A204.1 (cell line): ENCODE data around the gene TPRX1.
"Not testable (repeated sequence)": the region's sequence is repeated elsewhere in the genome, so short reads cannot be mapped to it uniquely, and the experiment has no call there.

ENCODE experiments used
- FAIRE-seq: peaks from 2 replicates; lab custom pipeline; 2012; peaks lifted over from hg19 to GRCh38; lab: Jason Lieb, UNC

Gene TPRX1

DNA sequence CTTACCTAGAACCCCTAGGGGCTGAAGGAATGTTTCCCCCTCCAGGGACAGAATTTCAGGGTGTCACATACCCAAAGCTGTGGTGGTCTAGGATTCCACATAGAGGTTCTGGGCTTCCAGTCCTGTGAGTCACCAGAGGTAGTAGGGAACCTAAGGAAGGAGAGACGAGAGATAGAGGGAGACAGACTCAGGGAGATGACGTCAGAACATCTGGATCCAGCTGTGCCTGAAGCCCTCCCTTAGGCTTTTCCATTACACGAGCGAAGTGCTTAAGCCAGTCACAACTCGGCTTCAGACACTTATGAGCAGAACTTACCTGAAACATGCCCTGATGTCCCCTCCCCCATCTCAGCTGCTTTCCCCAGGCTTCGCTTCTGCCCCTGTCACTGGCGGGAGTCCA, 37.7 kb downstream of the TPRX1 start:
- no peak for FAIRE-seq

DNA sequence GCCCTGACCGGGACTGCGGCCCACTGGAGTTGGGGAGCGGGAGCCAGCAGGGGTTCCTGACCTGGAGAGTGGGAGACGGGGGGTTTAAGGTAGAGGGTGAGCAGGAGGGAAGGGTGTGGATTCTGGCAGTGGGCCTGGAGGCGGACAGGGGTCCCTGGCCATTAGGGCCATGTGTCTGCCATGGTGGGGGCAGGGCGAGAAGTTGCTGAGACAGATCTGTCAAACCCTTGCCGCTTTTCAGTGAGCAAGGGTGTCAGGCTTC, 38.1 kb downstream of the TPRX1 start:
- FAIRE-seq: no peak

DNA sequence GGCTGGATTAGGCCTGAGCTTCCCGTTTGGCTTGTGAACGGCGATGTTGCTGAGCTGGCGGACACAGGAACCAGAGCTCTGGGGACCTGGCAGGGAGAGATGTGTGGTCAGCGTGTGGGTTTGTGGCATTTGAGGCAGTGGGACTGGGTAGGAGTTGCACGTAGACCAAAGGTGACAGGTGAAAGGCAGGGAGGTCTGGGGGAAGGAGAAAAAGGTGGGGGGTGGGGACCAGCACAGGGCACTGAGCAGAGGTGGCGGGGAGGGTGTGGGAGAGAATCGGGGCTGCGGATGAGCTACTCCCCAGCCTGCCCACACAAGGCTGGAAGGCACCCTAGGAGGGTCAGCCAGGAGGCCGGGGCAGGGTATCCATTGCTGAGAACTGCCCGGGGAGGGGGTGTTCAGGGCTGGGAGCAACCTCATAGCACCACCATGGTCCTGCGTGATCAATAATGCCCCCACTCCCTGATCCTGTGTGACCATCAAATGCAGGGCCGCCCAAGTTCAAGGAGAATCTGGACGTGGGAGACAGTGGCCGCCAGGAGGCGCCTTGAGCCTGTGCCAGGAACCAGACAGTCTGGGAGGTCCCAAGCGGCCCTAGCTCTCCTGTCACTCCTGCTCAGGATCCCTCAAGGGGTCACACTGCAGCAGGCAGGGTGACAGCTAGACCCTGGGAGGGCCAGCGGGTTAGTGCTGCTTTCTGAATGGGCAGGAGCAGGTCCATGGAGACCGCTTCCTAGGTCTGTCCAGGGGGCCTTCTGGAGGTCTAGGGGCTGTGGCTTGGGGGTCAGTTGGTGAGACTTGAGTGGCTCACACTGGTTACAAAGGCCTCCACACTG, 38.6 kb downstream of the TPRX1 start:
- no peak for FAIRE-seq

DNA sequence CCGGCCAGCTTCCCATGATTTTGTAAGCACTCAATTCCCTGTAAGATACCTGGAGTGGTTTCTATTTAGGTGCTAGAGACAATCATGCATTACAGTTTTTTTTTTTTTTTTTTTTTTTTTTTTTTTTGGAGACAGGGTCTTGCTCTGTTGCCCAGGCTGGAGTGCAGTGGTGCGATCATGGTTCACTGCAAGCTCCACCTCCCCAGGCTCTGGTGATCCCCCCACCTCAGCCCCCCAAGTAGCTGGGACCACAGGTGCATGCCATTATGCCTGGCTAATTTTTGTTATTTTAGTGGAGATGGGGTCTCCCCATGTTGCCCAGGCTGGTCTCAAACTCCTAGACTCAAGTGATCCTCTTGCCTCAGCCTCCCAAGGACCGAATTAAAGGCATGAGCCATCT, 39.6 kb downstream of the TPRX1 start:
- not testable (repeated sequence) for FAIRE-seq

DNA sequence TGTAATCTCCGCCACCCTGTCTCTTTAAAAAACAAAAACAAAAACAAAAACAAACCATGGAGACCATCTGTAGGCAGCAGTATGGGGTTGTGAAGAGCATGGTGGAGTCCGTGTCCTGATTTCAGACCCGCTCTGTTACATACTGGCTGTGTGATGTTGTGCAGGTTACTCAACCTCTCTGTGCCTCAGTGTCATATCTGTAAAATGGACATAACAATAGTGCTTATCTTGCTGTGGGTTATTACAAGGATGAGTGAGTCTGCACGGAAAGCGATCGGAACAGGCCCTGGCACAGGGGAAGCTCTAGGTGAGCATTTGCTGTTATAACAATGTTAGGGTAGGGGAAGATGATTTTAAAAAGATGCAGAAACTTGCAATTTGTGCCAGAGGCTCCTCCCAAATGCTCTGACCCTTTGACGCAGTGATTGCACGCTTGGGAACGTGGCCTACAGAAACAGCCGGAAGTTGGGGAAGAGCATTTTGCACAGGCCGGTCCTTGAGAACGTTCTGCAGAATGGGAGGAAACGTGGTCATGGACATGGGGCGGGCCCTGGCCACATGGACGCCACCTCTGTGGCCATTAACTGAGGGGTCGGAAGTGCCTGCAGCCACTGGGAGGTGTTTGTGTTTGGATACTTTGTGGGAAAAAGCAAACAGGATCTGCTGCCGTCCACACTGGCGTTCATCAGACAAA, 41.6 kb downstream of the TPRX1 start:
- FAIRE-seq: no peak

DNA sequence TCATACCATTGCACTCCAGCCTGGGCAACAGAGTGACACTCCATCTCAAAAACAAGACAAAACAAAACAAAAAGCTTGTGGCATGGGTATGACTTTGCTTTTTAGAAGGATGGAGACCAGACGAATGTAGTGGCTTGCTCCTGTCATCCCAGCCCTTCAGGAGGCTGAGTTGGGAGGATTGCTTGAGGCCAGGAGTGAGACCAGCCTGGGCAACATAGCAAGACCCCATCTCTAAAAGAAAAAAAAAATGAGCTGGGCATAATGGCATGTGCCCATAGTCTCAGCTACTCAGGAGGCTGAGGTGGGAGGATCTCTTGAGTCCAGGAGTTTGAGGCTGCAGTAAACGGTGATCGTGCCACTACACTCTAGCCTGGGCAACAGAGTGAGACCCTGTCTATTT, 42.2 kb downstream of the TPRX1 start:
- no peak for FAIRE-seq

DNA sequence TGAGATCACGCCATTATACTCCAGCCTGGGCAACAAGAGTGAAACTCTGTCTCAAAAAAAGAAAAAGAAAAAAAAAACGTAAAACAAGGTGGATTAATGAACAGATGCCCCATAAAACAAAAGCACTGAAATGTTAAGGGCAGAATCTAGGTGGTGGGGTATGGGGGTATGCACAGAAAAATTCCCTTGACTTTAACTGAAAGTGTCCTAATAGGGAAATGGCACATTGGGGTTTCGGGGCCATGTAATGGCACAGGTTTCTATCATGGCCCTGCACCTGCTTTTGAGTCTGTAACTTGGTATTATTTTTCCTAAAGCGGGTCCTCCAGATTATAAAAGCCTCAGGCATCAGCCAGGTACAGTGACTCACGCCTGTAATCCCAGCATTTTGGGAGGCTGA, 42.8 kb downstream of the TPRX1 start:
- no peak for FAIRE-seq

DNA sequence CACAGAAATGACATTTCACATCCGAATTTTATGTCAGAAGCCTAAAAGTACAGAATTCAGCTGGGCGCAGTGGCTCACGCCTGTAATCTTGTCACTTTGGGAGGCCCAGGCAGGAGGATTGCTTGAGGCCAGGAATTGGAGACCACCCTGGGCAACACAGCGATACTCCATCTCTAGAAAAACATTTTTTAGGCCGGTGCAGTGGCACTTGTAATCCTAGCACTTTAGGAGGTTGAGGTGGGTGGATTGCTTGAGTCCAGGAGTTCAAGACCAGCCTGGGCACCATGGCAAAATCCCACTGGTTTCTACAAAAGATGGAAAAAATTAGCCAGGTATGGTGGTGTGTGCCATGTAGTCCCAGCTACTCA, 43.7 kb downstream of the TPRX1 start:
- no peak for FAIRE-seq

DNA sequence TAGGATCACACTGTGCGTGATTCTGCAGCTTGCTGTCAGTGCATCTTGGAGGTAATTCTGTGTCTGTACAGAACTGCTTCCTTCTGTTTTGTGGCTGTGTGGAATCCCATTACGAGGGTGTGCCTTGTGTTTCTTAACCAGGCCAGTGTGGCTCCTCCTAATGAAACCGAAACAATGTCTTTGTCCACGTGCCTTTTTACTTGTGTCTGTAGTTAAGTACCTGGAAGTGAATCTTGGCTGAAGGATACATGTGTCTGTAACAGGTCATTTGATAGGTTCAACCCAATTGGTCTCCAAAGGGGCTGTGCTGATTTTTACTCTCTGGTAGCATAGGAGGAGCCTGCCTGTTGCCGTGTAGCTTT, 45.9 kb downstream of the TPRX1 start:
- no peak for FAIRE-seq

DNA sequence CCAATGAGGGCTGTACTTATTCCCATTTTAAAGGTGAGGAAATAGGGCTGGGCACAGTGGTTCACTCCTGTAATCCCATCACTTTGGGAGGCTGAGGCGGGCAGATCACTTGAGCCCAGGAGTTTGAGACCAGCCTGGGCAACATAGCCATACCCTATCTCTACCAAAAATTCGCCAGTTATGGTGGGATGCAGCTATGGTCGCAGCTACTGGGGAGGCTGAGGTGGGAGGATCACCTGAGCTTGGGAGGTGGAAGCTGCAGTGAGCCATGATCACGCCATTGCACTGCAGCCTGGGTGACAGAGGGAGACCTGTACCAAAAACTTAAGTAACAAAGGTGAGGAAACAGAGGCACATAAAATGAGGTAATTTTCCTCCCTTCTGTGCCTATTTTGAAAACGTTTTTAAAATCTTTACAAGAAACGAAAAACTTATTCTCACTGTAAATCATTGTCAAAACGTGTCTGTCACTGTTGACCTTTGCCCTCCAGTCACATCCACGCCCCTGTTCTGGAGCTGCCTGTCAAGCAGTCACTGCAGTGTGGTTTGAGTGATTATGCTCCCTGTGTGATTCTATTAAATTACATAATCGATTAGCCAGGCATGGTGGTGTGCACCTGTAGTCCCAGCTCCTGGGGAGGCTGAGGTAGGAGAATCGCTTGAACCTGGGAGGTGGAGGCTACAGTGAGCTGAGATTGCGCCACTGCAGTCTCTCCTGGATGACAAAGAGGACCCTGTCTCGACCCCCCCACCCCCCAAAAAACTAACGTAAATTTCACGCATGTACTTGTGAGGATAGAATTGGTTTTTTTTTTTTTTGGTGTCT, 46.5 kb downstream of the TPRX1 start:
- FAIRE-seq: no peak

DNA sequence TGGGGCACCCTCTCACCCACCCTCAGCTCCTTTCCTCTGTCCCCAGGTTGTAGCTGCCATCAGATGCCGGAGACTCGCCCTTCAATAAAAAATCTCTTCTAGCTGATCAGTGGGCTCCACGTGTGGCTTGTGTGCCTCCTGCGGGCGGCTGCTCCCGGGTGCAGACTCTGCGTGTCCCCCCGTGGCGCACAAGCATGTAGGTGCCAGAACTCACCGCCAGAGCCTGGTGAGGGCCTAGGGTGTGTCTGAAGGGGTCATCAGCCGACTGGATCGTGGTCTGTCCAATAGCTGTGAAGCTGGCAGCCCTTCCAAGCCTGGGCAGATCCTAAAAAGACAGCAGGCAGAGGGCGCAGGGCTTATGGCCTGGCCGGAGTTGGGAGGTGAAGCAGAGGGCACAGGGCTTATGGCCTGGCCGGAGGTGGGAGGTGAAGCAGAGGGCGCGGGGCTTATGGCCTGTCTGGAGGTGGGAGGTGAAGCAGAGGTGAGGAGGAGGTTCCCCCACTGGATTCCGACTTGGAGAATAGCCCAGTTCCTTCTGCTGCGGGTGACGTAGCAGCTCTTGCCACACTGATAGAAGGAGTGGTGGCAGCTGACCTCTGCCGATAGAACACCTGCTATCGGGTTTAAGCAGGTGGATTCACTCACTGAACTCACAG, 47.3 kb downstream of the TPRX1 start:
- FAIRE-seq: no peak

DNA sequence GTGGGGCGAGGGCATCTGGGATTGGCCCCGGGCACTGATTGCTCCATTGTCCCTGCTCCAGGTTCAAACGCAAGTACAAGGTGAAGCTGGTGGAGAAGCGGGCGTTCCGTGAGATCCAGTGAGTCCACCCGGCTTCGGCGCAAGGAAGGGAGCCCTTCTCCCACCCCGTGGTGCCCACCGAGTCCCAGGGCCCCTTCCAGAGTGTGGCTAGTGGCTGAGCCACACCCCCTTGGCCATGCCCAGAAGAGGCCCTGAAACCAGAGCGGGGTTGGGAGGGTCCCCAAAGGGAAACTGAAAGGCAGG, 47.8 kb downstream of the TPRX1 start:
- FAIRE-seq: no peak

DNA sequence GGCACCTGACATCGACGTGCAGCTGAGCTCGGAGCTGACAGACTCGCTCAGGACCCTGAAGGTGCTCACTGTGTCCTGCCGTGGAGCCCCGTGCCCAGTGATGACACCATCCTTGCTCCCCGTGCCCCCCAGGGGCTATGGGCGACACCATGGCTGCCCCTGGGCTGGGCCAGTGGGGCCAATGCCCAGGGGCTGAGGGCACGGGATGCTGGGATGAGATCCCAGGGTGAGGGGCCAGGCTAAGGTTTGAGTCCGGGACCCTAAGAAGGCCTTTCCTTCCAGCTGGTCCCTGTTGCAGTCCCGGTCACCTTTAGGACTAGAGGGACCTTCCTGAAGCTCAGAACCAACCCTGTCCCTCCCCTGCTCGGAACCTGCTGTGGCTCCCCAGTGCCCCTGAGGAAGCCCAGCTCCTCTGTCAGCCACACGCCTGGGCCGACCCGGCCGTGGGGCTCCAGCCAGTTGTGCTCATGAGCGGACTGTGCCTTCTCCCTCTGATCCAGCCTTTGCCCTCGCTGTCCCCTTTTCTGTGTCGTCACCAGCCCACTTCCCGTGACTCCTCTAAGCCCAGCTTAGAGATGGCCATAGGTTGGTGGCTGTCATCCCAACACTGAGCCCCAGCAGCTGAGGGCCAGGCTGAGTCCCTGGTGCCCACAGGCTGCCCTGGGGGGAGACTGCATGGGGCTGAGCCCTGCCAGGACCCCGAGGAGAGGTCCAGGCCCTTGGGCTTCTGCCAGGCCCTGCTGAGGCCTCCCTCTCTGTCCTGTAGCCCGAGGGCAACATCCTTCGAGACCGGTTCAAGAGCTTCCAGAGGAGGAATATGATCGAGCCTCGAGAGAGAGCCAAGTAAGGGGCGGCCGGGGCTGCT, 48.4 kb downstream of the TPRX1 start:
- FAIRE-seq: no peak

DNA sequence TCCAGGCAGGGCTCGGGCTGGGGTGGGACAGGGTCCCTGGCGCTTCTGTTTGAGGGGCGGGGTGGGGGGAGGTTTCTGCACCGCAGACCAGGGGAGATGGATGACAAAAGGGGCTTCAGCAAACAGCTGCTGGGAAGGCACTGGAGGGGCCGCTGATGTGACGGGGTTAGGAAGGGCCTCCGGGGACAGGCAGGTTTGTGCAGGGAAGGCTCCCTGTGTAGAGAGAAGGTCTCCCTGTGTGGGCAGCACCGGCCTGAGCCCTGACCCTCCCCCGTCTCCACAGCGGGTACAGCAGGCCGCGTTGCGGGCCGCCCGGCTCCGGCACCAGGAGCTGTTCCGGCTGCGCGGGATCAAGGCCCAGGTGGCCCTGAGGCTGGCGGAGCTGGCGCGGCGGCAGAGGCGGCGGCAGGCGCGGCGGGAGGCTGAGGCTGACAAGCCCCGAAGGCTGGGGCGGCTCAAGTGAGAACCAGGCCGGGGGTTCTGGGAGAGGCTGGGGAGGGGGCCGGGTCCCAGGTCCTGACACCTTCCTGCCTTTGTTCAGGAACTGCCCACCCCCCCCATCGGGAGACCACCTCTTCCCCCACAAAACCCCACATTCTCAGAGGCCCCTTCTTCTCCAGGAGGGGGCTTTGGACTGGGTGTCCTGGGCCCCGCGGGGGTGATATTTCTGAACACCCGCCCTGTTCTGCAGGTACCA, 49.1 kb downstream of the TPRX1 start:
- no peak for FAIRE-seq

DNA sequence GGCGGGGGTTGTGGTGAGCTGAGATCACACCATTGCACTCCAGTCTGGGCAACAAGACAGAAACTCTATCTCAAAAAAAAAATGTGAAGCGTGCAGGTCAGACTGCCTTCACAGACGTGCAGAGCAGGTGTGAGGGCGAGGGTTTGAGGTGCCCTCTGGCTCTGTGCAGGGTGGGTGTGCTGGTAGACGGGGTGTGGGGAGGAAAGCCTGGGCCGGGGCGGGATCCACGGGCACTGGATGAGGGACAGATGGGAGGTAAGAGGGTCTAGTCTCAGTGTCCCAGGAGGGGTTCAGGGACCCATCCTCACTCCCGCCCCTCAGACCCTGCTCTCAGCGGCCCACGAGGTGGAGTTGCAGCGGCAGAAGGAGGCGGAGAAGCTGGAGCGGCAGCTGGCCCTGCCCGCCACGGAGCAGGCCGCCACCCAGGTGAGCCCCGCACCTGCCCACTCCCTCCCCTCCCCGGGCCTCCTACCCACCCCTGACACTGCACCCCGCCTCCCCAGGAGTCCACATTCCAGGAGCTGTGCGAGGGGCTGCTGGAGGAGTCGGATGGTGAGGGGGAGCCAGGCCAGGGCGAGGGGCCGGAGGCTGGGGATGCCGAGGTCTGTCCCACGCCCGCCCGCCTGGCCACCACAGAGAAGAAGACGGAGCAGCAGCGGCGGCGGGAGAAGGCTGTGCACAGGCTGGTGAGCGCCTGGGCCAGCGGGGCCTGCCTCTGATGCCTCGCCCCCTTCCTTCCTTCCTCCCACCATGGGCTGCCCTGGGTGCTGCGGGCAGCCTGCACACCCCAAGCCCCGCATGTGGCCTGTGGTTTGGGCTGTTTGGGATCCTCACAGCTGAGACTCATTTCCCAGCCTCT, 49.9 kb downstream of the TPRX1 start:
- no peak for FAIRE-seq

DNA sequence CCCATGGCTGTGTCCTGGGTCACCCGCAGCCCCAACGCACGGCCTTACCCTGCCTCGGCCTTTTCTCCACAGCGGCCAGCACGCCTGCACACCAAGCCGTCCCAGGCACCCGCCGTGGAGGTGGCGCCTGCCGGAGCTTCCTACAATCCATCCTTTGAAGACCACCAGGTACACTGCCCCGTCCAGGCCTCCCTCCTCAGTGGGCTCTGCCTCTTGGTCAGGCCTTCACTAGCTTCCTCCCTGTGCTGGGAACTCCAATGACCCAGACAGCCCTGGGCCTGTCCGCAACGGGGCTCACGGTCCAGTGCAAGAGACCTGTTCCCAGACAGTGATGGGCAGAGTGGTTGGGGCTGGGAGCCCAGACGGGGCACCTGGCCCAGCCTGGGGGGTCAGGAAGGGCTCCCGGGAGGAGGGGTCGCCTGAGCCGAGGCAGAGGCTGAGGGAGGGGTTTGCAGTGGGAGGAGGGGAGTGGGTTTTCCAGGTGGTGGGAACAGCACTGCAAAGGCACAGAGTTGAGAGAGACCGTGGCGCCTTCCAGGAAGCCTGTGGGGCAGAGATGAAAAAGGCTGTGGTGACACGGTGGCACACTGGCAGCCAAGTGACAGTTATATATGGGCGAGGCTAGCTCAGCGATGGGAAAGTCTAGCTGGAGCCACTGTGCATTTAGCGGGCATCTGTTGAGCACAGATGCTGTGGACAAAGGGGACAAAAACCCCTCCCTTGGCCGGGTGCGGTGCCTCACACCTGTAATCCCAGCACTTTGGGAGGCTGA, 51.7 kb downstream of the TPRX1 start:
- FAIRE-seq: no peak
